K562 (cell line): ENCODE results near the gene GHSR. TPM values are rescaled to one million over a fixed set of nuclear protein-coding genes. Genes with fewer than 3 reads are reported as not detected.

Experiments
- ATAC-seq: fragments of 200-7000 bp; cut with Tn5 transposase; 3 replicates; pipeline ENCODE4 v1.9.1; 2020; ENCODE audit warnings: moderate library complexity
- BruUV-seq: library from RNA; stranded (reverse); fragments of 400-500 nt; replicated peaks from 2 replicates; lab custom pipeline; 2021; lab: Mats Ljungman, UMichigan
- CTCF ChIA-PET: fragments of 300-600 bp; formaldehyde crosslinking; extraction: SDS; loops from one replicate; lab custom pipeline; 2021; ENCODE audit warnings: low intra/inter-chr PET ratio; lab: Yijun Ruan, JAX
- POLR2A ChIA-PET: fragments of 300-600, 350-650 bp; sonication (Branson Sonifier 250); formaldehyde crosslinking; extraction: SDS; loops from one replicate; lab custom pipeline; 2021; ENCODE audit warnings: antibody characterized with exemption, inconsistent platforms; lab: Yijun Ruan, JAX
- DNase-seq, 4 experiments: peaks; one replicate each; pipeline versions ENCODE4 v3.0.0 to v3.0.0-alpha.2; 2011 to 2018; ENCODE audit warnings: low spot score in 3 of 4, mixed read lengths in 3 of 4; ENCODE audit errors: extremely low read depth in 1 of 4
- FAIRE-seq: peaks from 2 replicates; lab custom pipeline; 2011; peaks lifted over from hg19 to GRCh38; lab: Jason Lieb, UNC
- H2AFZ ChIP-seq: 2 replicates; pipeline ENCODE4 v1.6.0; 2011; ENCODE audit warnings: low read depth, low read length, control low read depth, inconsistent platforms
- H3K27ac ChIP-seq: fragments of 200-600 bp; 3 replicates; pipeline ENCODE4 v1.8.0; 2011; ENCODE audit warnings: low read depth, mild to moderate bottlenecking, control low read depth, inconsistent platforms, low read length, moderate library complexity, mixed read lengths; ENCODE audit errors: extremely low read depth
- H3K27me3 ChIP-seq, 2 experiments: fragments of 300-600 bp in 1 of 2; 2 replicates in 1 of 2; 3 replicates in 1 of 2; pipeline versions ENCODE4 v1.6.0 to v1.8.0; 2011; ENCODE audit warnings: inconsistent platforms in 2 of 2, low read length in 2 of 2, mild to moderate bottlenecking in 1 of 2, mixed read lengths in 1 of 2, moderate library complexity in 1 of 2; ENCODE audit not compliant: control insufficient read depth in 2 of 2, insufficient read depth in 2 of 2
- H3K36me3 ChIP-seq: fragments of 300-600 bp; 3 replicates; pipeline ENCODE4 v1.8.0; 2011; ENCODE audit warnings: mild to moderate bottlenecking, low read length, inconsistent platforms; ENCODE audit not compliant: control insufficient read depth, insufficient read depth
- H3K4me1 ChIP-seq, 2 experiments: fragments of 200-600 bp in 1 of 2; replicated peaks in 1 of 2; 2 replicates in 1 of 2; 3 replicates in 1 of 2; pipeline versions ENCODE4 v1.5.1 to v1.8.0; 2011; ENCODE audit warnings: inconsistent platforms in 2 of 2, low read length in 2 of 2, mild to moderate bottlenecking in 1 of 2, mixed read lengths in 1 of 2, moderate library complexity in 1 of 2; ENCODE audit not compliant: control insufficient read depth in 2 of 2, insufficient read depth in 2 of 2
- H3K4me2 ChIP-seq: 2 replicates; pipeline ENCODE4 v1.6.1; 2011; ENCODE audit warnings: low read length, control low read depth, inconsistent platforms, mixed read lengths; ENCODE audit not compliant: insufficient read depth
- H3K4me3 ChIP-seq: fragments of 200-600 bp; sonication (generic), shearing (Covaris generic); 2 replicates; pipeline ENCODE4 v1.5.1; 2016; ENCODE audit warnings: control low read depth, inconsistent platforms
- H3K79me2 ChIP-seq: fragments of 200-600 bp; 3 replicates; pipeline ENCODE4 v1.8.0; 2011; ENCODE audit warnings: low read length, inconsistent platforms; ENCODE audit not compliant: control insufficient read depth, insufficient read depth
- H3K9ac ChIP-seq, 2 experiments: 2 replicates each; pipeline versions ENCODE4 v1.6.0 to v1.6.1; 2011; ENCODE audit warnings: low read depth in 2 of 2, low read length in 2 of 2, control low read depth in 1 of 2, inconsistent platforms in 1 of 2, mild to moderate bottlenecking in 1 of 2, mixed read lengths in 1 of 2; ENCODE audit not compliant: insufficient read depth in 1 of 2
- H3K9me1 ChIP-seq: one replicate; pipeline ENCODE4 v1.6.0; 2011; ENCODE audit warnings: inconsistent platforms, mild to moderate bottlenecking, low read length, moderate library complexity; ENCODE audit not compliant: control insufficient read depth, insufficient read depth
- H3K9me3 ChIP-seq: replicated peaks from 2 replicates; pipeline ENCODE4 v1.5.1; 2011; ENCODE audit warnings: low read depth, low read length, inconsistent platforms; ENCODE audit not compliant: control insufficient read depth, insufficient read depth
- H4K20me1 ChIP-seq: replicated peaks from 2 replicates; pipeline ENCODE4 v1.6.1; 2011; ENCODE audit warnings: low read length, inconsistent platforms, mixed read lengths; ENCODE audit not compliant: control insufficient read depth, insufficient read depth
- CCAR2 ChIP-seq: fragments of 200-400 bp; formaldehyde crosslinking; IDR thresholded peaks from 2 replicates; pipeline ENCODE4 v1.6.1; 2017; ENCODE audit warnings: mild to moderate bottlenecking, low read depth, low read length
- CTBP1 ChIP-seq: fragments of 450-650 bp; IDR thresholded peaks from 2 replicates; pipeline ENCODE4 v1.6.1; 2016; ENCODE audit warnings: borderline replicate concordance
- PATZ1 ChIP-seq: fragments of 250-450 bp; sonication (Bioruptor Pico); IDR thresholded peaks from 2 replicates; pipeline ENCODE4 v1.5.0; 2020; ENCODE audit warnings: mild to moderate bottlenecking, borderline replicate concordance
- RBBP5 ChIP-seq: fragments of 200-600 bp; sonication (generic); IDR thresholded peaks from 2 replicates; pipeline ENCODE4 v1.6.1; 2012; ENCODE audit warnings: borderline replicate concordance, mild to moderate bottlenecking, low read length, control low read depth, inconsistent platforms; ENCODE audit not compliant: insufficient read depth, poor library complexity, severe bottlenecking
- SIN3A ChIP-seq, 2 experiments: fragments of 150-350 bp in 1 of 2; IDR thresholded peaks; 2 replicates each; pipeline ENCODE4 v1.6.1; 2011 to 2016; ENCODE audit warnings: borderline replicate concordance in 2 of 2, low read depth in 2 of 2, low read length in 2 of 2, mild to moderate bottlenecking in 2 of 2, moderate library complexity in 2 of 2; ENCODE audit not compliant: control insufficient read depth in 1 of 2
- SPI1 ChIP-seq: IDR thresholded peaks from 2 replicates; pipeline ENCODE4 v1.6.1; 2011; ENCODE audit warnings: low read depth, low read length, control low read depth, borderline replicate concordance
- WGBS: fragments of 100-300 bp; shearing (Covaris generic); methylation state at CpG from one replicate; pipeline ENCODE4 v1.1.6; 2016; ENCODE audit warnings: low coverage, mixed read lengths; ENCODE audit not compliant: insufficient coverage; ENCODE audit errors: missing lambda C conversion rate; 5-methylcytosine and 5-hydroxymethylcytosine counted together
- in situ Hi-C: fragments of 300-500 bp; cut with MboI; formaldehyde crosslinking; loops from 4 replicates; pipeline ENCODE4 v1.15.0; 2018; ENCODE audit warnings: inconsistent platforms, mixed read lengths
- intact Hi-C: fragments of 100-400 bp; cut with micrococcal nuclease; formaldehyde crosslinking; loops from 2 replicates; pipeline ENCODE4 v1.14.2; 2022
- polyA plus RNA-seq, 8 experiments: library from polyadenylated mRNA; depleted of rRNA in 4 of 8; stranded (reverse) in 5 of 8; unstranded in 3 of 8; fragments of >200 nt; fragmentation: Nextera tagmentation in 2 of 8; fragmentation: Illumina TruSeq in 1 of 8; extraction: Ambion mirVana in 2 of 8; extraction: Trizol in 1 of 8; gene quantifications; 2 replicates each; pipeline versions ENCODE4 v1.2.1 to v1.2.3, GENCODE V29; 2011 to 2014; ENCODE audit warnings: inconsistent platforms in 1 of 8, missing spikeins in 1 of 8
- total RNA-seq, 7 experiments: library from RNA; depleted of rRNA in 6 of 7; stranded (reverse); fragments of >200 nt in 6 of 7; fragmentation: Illumina TruSeq in 2 of 7; extraction: Trizol in 2 of 7; gene quantifications; 2 replicates each; pipeline versions ENCODE4 v1.2.1 to v1.2.3, GENCODE V29; 2011 to 2021; ENCODE audit warnings: low replicate concordance in 1 of 7
- TF ChIP-seq, protein P1 (sequence below): conservative IDR thresholded peaks from 2 replicates; pipeline ENCODE4 v1.6.1; 2011; ENCODE audit warnings: low read depth, mild to moderate bottlenecking, low read length; ENCODE audit not compliant: control insufficient read depth

The GHSR gene
- total and polyA plus RNA-seq, 9 of the 15 experiments (the other 6 are each of a cell fraction or from before 2014, with no cell fraction given) = not detected

GRCh38 chr3:172476347-172476746 is 28.1 kb upstream of the GHSR start:
- ATAC-seq = peak; percentile 41
- Histone ChIP-seq H3K9ac (peak overlapping the region in 1 of 2 experiments; percentile 64; a peak in 2 of 4 replicates), H3K4me1 (no peaks in the 10 kb centered on the region), H2AFZ (peak overlapping the region; percentile 95), H3K9me3 (no peaks in the 10 kb centered on the region), H3K79me2 (no peaks in the 10 kb centered on the region), H3K4me2 (no peak overlapping the region), H3K4me3 (no peak overlapping the region), H3K27ac (no peak overlapping the region), H3K9me1 (no peaks in the 10 kb centered on the region), H3K27me3 (no peaks in the 10 kb centered on the region), H4K20me1 (no peaks in the 10 kb centered on the region), H3K36me3 (no peaks in the 10 kb centered on the region)
- DNase-seq = no peak
- CTCF ChIA-PET = no interaction called here
- in situ Hi-C loops (no loop called here), intact Hi-C loops (loop anchor here (10.0 kb wide), 1 partner anchor 642 kb away; no protein-coding TSS in a partner anchor)
- 51% methylated on average over 5 of the region's 5 CpGs for WGBS
- no peak for FAIRE-seq
- TF ChIP-seq RBBP5 (no peak), CCAR2 (no peak), CTBP1 (peak; percentile 38; the same call in 1 of the 2 replicates), SIN3A (IDR thresholded peaks at IDR 0.05; ENCODE audit: borderline replicate concordance in 2 of 2, control insufficient read depth in 1 of 2, low read depth in 2 of 2, low read length in 2 of 2) (no peak), SPI1 (peak; percentile 45; the same call in 1 of the 2 replicates), PATZ1 (no peak)
- TF ChIP-seq, protein P1, sequence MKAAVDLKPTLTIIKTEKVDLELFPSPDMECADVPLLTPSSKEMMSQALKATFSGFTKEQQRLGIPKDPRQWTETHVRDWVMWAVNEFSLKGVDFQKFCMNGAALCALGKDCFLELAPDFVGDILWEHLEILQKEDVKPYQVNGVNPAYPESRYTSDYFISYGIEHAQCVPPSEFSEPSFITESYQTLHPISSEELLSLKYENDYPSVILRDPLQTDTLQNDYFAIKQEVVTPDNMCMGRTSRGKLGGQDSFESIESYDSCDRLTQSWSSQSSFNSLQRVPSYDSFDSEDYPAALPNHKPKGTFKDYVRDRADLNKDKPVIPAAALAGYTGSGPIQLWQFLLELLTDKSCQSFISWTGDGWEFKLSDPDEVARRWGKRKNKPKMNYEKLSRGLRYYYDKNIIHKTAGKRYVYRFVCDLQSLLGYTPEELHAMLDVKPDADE = no peak
- BruUV-seq = no TSS peak
- POLR2A ChIA-PET = no interaction called here
